PC-9 (cell line): ENCODE data around the gene ZNF217.

ENCODE experiments used
- EZH2 ChIP-seq: fragments of 200-600 bp; sonication (generic); IDR thresholded peaks from 2 replicates; pipeline ENCODE4 v1.8.0; 2017; ENCODE audit warnings: antibody characterized with exemption, low read depth
- TF ChIP-seq, protein P1 (sequence below): fragments of 200-600 bp; sonication (generic); conservative IDR thresholded peaks from 2 replicates; pipeline ENCODE4 v1.6.1; 2017; ENCODE audit warnings: mixed run types, antibody characterized with exemption, mild to moderate bottlenecking, moderate library complexity

DNA sequence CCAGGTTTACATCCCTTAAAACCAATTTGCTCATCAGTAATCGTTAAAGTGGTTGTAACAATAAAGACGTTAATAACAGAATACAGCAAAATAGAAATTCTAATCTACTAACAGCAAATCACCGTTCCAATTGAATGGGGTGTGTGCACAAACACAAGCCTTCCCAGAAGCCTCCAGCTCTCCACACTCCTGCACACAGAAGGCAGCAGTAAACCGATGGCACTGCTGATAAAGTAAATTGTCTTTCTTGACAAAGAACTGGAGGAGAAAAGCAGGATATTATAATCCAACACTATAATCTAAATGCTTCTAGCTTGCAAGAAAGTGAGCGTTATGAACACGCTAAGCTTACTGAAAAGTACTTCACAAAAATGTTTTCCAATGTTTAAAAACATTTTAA, 7.0 kb downstream of the ZNF217 start:
- TF ChIP-seq, protein P1, sequence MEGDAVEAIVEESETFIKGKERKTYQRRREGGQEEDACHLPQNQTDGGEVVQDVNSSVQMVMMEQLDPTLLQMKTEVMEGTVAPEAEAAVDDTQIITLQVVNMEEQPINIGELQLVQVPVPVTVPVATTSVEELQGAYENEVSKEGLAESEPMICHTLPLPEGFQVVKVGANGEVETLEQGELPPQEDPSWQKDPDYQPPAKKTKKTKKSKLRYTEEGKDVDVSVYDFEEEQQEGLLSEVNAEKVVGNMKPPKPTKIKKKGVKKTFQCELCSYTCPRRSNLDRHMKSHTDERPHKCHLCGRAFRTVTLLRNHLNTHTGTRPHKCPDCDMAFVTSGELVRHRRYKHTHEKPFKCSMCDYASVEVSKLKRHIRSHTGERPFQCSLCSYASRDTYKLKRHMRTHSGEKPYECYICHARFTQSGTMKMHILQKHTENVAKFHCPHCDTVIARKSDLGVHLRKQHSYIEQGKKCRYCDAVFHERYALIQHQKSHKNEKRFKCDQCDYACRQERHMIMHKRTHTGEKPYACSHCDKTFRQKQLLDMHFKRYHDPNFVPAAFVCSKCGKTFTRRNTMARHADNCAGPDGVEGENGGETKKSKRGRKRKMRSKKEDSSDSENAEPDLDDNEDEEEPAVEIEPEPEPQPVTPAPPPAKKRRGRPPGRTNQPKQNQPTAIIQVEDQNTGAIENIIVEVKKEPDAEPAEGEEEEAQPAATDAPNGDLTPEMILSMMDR, result no peak
- TF ChIP-seq EZH2, result no peak
